Right cardiac atrium (tissue), 5 donors: Measurements from ENCODE around the gene TRMT11. TPM values are rescaled to one million over a fixed set of nuclear protein-coding genes. Genes with fewer than 3 reads are reported as not detected.
A peak's percentile ranks its signal among the peaks of the same experiment; 100 is the strongest.

ENCODE experiments used
- ATAC-seq, 2 donors: fragments of 200-7000 bp; cut with Tn5 transposase; one replicate each; pipeline versions ENCODE4 v1.8.0 to v1.9.1; 2020; ENCODE audit warnings: moderate library complexity in 2 of 2, mild to moderate bottlenecking in 1 of 2
- DNase-seq, 3 donors: peaks; one replicate each; pipeline ENCODE4 v3.0.0-alpha.2; 2020
- H3K27ac ChIP-seq: one replicate; pipeline ENCODE4 v1.5.1; 2013; ENCODE audit warnings: mild to moderate bottlenecking, low read length, control low read depth, moderate library complexity
- H3K27me3 ChIP-seq: one replicate; pipeline ENCODE4 v1.6.1; 2013; ENCODE audit not compliant: control insufficient read depth, insufficient read depth
- H3K4me1 ChIP-seq: one replicate; pipeline ENCODE4 v1.6.1; 2013; ENCODE audit warnings: low read length; ENCODE audit not compliant: control insufficient read depth, insufficient read depth
- H3K4me3 ChIP-seq: one replicate; pipeline ENCODE4 v1.5.1; 2013; ENCODE audit warnings: low read length, control low read depth
- H3K9me3 ChIP-seq: one replicate; pipeline ENCODE4 v1.6.1; 2013; ENCODE audit warnings: low read length; ENCODE audit not compliant: control insufficient read depth
- WGBS: extraction: QIAGEN DNeasy Blood & Tissue Kit; methylation state at CpG from one replicate; pipeline ENCODE4 v1.1.7; 2013; 5-methylcytosine and 5-hydroxymethylcytosine counted together
- intact Hi-C, 4 donors: fragments of 100-400 bp; cut with DNase I; formaldehyde crosslinking; loops; one replicate each; pipeline versions ENCODE4 v1.11.0 to v1.14.0; 2022 to 2023
- long read RNA-seq, 4 donors: library from polyadenylated mRNA; unstranded; transcript quantifications; one replicate each; pipeline ENCODE4 v2.0.0, GENCODE V29; 2020 to 2021
- polyA plus RNA-seq: library from polyadenylated mRNA; stranded (reverse); fragments of 200-250 nt; gene quantifications from one replicate; pipeline ENCODE4 v1.2.3, GENCODE V29; 2013
- total RNA-seq, 4 donors: library from RNA; stranded (reverse); fragmentation: NEBNext Ultra II Directional; extraction: Animal tissue kit (Norgen Biotek cat#: 25700); gene quantifications; one replicate each; pipeline ENCODE4 v1.2.1, GENCODE V29; 2021
- donor health status: healthy with polysubstance abuse.
- donor health status: DM: no; HTN: yes; CAD: no.
- donor health status: DM: no; HTN: no; CAD: no.
- donor health status: DM: no; HTN: yes; CAD: no; lungs with severe emphysema.
- donor health status: DM: yes; HTN: yes; CAD: no.

TRMT11 gene
- total RNA-seq: 10 to 100 TPM; 12.0 to 15.6 (median 15.0) TPM
- polyA plus RNA-seq: 12.7 TPM
- long read RNA-seq, donor 1, transcript TRMT11-201 (13 exons, 1,565 nt): major isoform, 9 of 18 reads
- long read RNA-seq, donor 1, partial matches to known transcripts: 1 of 18 reads
- long read RNA-seq, donor 1, other reads (novel, unspliced or antisense): 8 of 18 reads
- long read RNA-seq, donor 2, transcript TRMT11-201 (13 exons, 1,565 nt): major isoform, 5 of 7 reads
- long read RNA-seq, donor 2, partial matches to known transcripts: 1 of 7 reads
- long read RNA-seq, donor 2, other reads (novel, unspliced or antisense): 1 of 7 reads
- long read RNA-seq, donor 3, transcript TRMT11-201 (13 exons, 1,565 nt): major isoform, 47 of 73 reads
- long read RNA-seq, donor 3, partial matches to known transcripts: 4 of 73 reads
- long read RNA-seq, donor 3, other reads (novel, unspliced or antisense): 22 of 73 reads
- long read RNA-seq, donor 4, transcript TRMT11-201 (13 exons, 1,565 nt): major isoform, 12 of 18 reads
- long read RNA-seq, donor 4, partial matches to known transcripts: 0 of 18 reads
- long read RNA-seq, donor 4, other reads (novel, unspliced or antisense): 5 of 18 reads

DNA sequence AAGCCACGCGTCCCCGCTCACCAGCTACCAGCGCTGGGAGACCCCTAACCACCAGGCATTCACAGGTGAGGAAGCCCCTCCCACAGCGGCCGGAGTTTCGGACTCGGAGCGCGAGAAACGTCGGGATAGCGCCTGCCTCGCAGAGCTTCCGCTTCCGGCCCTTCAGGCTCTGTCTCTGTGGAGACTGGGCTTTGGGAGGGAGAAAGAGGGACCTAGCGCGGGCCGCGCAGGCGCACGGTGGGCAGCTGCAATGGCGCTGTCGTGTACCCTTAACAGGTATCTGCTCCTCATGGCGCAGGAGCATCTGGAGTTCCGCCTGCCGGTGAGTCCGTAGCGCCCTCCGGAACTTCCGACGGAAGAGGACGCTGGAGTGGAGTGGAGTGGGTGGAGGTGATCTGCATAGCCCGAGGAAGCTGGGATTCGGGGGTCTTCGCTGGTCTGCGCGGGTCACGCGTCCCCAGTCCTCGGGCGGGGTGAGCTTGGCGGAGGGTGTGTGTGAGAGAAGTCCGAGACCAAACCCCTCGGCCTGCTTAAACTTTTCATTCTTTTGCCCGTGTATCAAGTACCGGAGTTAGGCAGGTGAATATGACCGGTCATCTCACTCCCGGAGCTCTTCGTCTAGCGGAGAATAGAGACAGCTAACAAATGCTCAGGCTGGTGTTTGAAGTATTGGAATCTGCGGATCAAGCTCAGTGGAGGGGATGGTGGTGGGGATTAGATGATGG is at the start of gene TRMT11:
Gene TRMT11, plus strand, starts transcription at position 240 of the 725 bp plus-strand sequence. Its CDS starts 11 bp downstream, at position 251.
- DNase-seq: peak; percentile 91 to 94 (median 94)
- WGBS: under 1% methylated on average over 52 of the region's 52 CpGs

DNA sequence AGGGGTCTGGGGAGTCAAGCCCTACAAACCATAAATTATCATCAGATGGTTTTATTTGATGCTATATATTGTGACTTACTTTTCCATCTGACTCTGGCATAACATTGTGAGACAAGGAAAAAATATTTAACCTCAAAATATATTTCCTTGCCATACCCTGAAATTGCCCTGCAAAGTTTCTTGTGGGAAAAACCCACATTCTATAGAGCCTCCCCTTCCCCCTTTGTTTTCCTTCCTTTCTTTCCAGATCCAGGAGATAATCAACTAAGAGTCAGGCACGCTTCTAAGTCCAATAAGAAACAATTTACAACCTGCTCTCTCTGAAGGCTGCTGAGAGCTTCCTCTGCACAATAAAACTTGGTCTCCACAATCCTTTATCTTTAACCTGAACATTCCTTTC is 47.3 kb upstream of the TRMT11 start:
- H3K4me1 ChIP-seq: peaks cover 2% of the 10 kb centered on the region
- 62% methylated on average over 1 of the region's 1 CpG for WGBS
- H3K27me3 ChIP-seq: no peaks in the 10 kb centered on the region
- DNase-seq: no peak
- no peaks in the 10 kb centered on the region for H3K9me3 ChIP-seq
- no peak overlapping the region for H3K27ac ChIP-seq
- intact Hi-C loops: no loop called here
- no peak for ATAC-seq
- no peak overlapping the region for H3K4me3 ChIP-seq

More for the DNA sequence above, at the start of gene TRMT11:
- intact Hi-C loops: no loop called here
- Histone ChIP-seq H3K4me1 (no peaks in the 10 kb centered on the region), H3K27me3 (no peaks in the 10 kb centered on the region), H3K27ac (peak within 1 kb of the TSS; percentile 75), H3K4me3 (peak within 1 kb of the TSS; percentile 89), H3K9me3 (no peaks in the 10 kb centered on the region)
- ATAC-seq: peak; percentile 99

DNA sequence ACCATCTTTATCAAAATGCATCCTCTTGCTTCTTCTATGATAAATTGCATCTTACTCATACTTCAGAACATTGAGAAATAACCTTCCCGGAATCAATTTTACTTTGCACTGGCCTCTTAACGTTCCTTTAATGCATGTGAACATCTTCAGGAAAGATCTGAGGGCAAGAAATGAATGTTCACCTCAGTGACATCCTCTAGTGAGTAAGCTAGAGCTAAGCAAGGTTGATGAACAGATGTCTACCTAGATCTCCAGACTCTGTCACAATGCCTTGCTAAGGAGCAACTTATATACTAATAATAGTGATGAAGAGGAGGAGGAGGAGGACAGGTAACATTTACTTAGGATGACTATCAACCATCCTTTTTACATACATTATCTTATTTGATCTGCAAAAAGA is 46.5 kb upstream of the TRMT11 start:
- no peak overlapping the region for H3K27ac ChIP-seq
- no peaks in the 10 kb centered on the region for H3K27me3 ChIP-seq
- no peaks in the 10 kb centered on the region for H3K9me3 ChIP-seq
- H3K4me3 ChIP-seq: no peak overlapping the region
- H3K4me1 ChIP-seq: peaks cover 2% of the 10 kb centered on the region
- no peak for DNase-seq
- WGBS: 86% methylated on average over 2 of the region's 2 CpGs
- no peak for ATAC-seq
- intact Hi-C loops: no loop called here

DNA sequence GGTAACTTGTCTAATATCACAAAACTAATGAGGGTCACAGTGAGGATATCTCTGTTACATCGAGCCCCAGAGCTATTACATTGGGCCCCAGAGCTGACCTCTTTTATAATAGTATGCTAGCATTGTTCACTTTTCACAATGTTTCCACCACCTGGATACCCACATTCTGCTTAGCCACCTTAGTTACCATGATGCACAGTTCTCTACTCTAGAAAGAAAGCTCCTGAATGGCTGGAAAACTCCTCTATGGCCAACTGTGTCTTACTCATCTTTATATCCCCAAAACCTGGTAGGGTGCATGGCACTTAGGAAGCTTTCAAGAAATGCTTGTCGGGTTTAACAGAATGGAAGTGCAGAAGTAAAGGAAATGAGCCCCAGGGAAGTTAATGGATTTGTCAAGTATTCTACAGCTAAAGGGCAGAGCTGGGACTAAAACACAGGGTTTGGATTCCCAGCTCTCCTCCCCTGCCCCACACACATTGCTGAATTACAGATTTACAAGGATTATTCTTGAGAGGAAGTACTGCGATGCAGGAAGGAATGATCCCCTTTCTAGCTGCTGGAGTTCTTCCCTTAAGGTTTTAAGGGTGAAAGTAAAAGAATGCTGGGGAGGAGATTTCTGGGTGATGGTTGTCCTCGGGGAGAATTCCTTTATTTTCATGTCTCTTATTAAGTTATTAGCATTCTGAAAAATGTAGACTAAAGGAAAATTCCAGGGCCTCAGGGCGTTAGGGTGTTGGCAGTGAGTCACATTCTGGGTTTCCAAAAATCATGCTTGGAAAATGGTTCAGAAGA is 45.9 kb upstream of the TRMT11 start:
- Histone ChIP-seq H3K27ac (no peak overlapping the region), H3K27me3 (no peaks in the 10 kb centered on the region), H3K4me3 (no peak overlapping the region), H3K9me3 (no peaks in the 10 kb centered on the region), H3K4me1 (peaks cover 2% of the 10 kb centered on the region)
- no peak for DNase-seq
- no peak for ATAC-seq
- 62% methylated on average over 5 of the region's 5 CpGs for WGBS
- intact Hi-C loops: no loop called here

GRCh38 chr6:125942672-125943527 is 43.4 kb upstream of the TRMT11 start:
- Histone ChIP-seq H3K4me3 (no peak overlapping the region), H3K4me1 (peaks cover 2% of the 10 kb centered on the region), H3K27me3 (no peaks in the 10 kb centered on the region), H3K27ac (no peak overlapping the region), H3K9me3 (no peaks in the 10 kb centered on the region)
- 93% methylated on average over 10 of the region's 10 CpGs for WGBS
- intact Hi-C loops: no loop called here
- ATAC-seq: no peak
- no peak for DNase-seq

DNA sequence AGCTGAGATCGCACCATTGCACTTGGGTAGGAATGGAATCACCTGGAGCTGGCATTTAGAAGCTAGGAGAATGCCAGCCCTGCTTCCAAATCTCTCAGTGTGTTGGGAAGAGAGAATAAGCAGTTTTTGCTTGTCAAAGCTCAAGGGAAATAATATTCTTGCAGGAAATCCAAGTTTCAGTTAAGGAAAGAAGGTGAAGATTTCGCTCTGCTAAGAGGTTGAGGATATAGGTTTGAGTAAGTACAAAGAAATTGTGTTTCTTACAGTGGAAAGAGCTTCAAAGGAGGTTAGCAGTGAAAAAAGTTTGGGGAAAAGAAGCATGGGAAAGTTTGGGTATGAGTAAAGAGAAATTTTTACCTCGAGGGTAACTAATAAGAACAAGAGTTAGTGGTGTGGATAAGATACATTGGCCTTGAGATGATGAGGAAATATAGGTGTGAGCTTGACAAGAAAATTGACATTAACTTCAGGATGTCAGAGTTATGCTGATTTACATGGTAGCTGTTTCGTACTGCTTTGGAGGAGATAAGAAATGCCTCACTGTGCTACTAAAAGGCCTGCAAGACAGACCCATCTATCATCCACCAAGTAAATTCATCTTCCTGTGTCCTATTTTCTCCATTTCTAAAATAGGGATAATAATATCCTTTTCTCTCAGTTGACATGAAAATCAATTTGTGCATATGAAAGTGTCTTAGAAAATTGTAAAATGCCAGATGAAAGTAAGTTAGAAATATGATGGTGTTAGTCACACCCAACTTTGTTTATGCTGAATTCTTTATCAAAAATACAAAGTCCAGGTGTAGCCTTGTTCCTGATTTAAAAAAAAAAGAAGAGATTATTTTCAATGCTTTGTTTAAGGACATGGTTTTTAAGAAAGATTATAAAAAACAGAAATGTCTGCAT is 42.6 kb upstream of the TRMT11 start:
- ATAC-seq: no peak
- intact Hi-C loops: no loop called here
- H3K27ac ChIP-seq: no peak overlapping the region
- H3K27me3 ChIP-seq: no peaks in the 10 kb centered on the region
- WGBS: 72% methylated on average over 4 of the region's 4 CpGs
- no peaks in the 10 kb centered on the region for H3K9me3 ChIP-seq
- no peak for DNase-seq
- no peak overlapping the region for H3K4me3 ChIP-seq
- peaks cover 2% of the 10 kb centered on the region for H3K4me1 ChIP-seq

- H3K9me3 ChIP-seq: no peaks in the 10 kb centered on the region
- H3K4me1 ChIP-seq: peaks cover 2% of the 10 kb centered on the region
- DNase-seq (peak; percentile 85 to 93 (median 86)), ATAC-seq (peak; percentile 90)
- intact Hi-C loops: no loop called here
- no peaks in the 10 kb centered on the region for H3K27me3 ChIP-seq
- H3K4me3 ChIP-seq: no peak overlapping the region
- 18% methylated on average over 5 of the region's 5 CpGs for WGBS
- no peak overlapping the region for H3K27ac ChIP-seq
These were observed 41.9 kb upstream of the TRMT11 start for GRCh38 chr6:125944434-125944816.

GRCh38 chr6:125944896-125945295 is 41.4 kb upstream of the TRMT11 start:
- intact Hi-C loops: no loop called here
- no peaks in the 10 kb centered on the region for H3K27me3 ChIP-seq
- H3K4me1 ChIP-seq: peaks cover 2% of the 10 kb centered on the region
- no peak overlapping the region for H3K27ac ChIP-seq
- ATAC-seq (no peak), DNase-seq (no peak)
- 53% methylated on average over 1 of the region's 1 CpG for WGBS
- H3K9me3 ChIP-seq: no peaks in the 10 kb centered on the region
- no peak overlapping the region for H3K4me3 ChIP-seq

DNA sequence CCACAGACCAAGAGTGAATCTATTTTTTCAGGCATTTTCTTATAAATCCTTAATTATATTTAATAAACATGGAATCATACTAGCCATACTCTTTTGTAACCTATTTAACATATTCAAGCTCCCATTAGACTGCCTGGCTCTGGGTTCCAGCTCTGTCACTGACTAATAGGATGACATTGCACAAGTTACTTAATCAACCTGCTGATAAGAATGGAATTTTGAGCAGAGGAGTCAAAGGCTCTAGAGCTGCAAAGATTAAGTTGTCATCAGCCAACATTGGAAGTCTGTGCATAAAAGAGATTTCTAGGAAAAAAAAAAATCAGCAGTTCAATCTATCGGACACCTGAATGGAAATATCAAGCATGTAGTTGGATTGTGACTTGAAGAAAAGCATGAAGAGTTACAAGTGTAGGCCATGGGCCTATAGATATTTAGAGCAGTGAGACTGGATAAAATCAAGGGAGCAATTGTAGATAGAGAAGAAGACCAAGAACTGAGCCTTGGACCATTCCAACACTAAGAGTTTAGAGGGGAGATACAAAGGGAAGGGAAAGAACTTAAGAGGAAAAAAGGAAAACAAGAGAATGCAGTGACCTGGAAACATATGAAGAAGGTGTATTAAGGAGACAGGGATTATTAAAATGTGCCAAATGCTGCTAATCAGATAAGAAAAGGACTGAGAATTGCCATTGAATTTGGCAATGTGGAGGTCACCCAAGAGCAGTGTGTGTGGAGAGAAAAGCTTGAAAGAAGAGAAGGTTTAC is 40.8 kb upstream of the TRMT11 start:
- no peaks in the 10 kb centered on the region for H3K9me3 ChIP-seq
- H3K4me1 ChIP-seq: no peaks in the 10 kb centered on the region

More for the DNA sequence above, 40.8 kb upstream of the TRMT11 start:
- ATAC-seq (peak; percentile 58 to 75), DNase-seq (peak in 1 of 3 donors; percentile 25)
- WGBS: 42% methylated on average over 1 of the region's 1 CpG
- H3K27ac ChIP-seq: no peak overlapping the region
- H3K27me3 ChIP-seq: no peaks in the 10 kb centered on the region
- no peak overlapping the region for H3K4me3 ChIP-seq
- intact Hi-C loops: no loop called here
